Stimulated activated CD8-positive, alpha-beta memory T cell treated with anti-CD3 and anti-CD28 coated beads, Interleukin-7, amount 100 ng/mL, for 4 hours (primary cell): ENCODE data around the gene ABCF2.

Source experiments
- DNase-seq, 2 donors: peaks; one replicate each; pipeline ENCODE4 v3.0.0-alpha.2; 2020; ENCODE audit warnings: low read depth in 2 of 2

Gene ABCF2

GRCh38 chr7:151226875-151227782 is at the start of gene ABCF2:
ABCF2 (minus strand) TSS chr7:151227205; CDS start chr7:151226458, 747 bp downstream.
- DNase-seq = peak; percentile 97 to 99

GRCh38 chr7:151275813-151276577 is 49.0 kb upstream of the ABCF2 start:
- no peak for DNase-seq

- DNase-seq = no peak
Observed at GRCh38 chr7:151274936-151275812, 48.2 kb upstream of the ABCF2 start.

GRCh38 chr7:151274396-151274795 is 47.4 kb upstream of the ABCF2 start:
- no peak for DNase-seq

- DNase-seq = no peak
Observed at GRCh38 chr7:151273651-151274390, 46.8 kb upstream of the ABCF2 start.

- DNase-seq = no peak
Observed at GRCh38 chr7:151272877-151273276, 45.9 kb upstream of the ABCF2 start.

- no peak for DNase-seq
Observed at GRCh38 chr7:151272405-151272804, 45.4 kb upstream of the ABCF2 start.

GRCh38 chr7:151271699-151272355 is 44.8 kb upstream of the ABCF2 start:
- DNase-seq = no peak

- no peak for DNase-seq
Observed at GRCh38 chr7:151269511-151269910, 42.5 kb upstream of the ABCF2 start.

GRCh38 chr7:151265351-151265931 is 38.4 kb upstream of the ABCF2 start:
- no peak for DNase-seq

- no peak for DNase-seq
Observed at GRCh38 chr7:151264615-151265014, 37.6 kb upstream of the ABCF2 start.

- DNase-seq = no peak
Observed at GRCh38 chr7:151261529-151261928, 34.5 kb upstream of the ABCF2 start.

- DNase-seq = no peak
Observed at GRCh38 chr7:151260883-151261282, 33.9 kb upstream of the ABCF2 start.

- DNase-seq = no peak
Observed at GRCh38 chr7:151260471-151260870, 33.5 kb upstream of the ABCF2 start.

- no peak for DNase-seq
Observed at GRCh38 chr7:151257990-151258389, 31.0 kb upstream of the ABCF2 start.

GRCh38 chr7:151256410-151257045 is 29.5 kb upstream of the ABCF2 start:
- DNase-seq = no peak

- DNase-seq = no peak
Observed at GRCh38 chr7:151255390-151255789, 28.4 kb upstream of the ABCF2 start.

GRCh38 chr7:151254851-151255250 is 27.8 kb upstream of the ABCF2 start:
- no peak for DNase-seq

GRCh38 chr7:151254316-151254715 is 27.3 kb upstream of the ABCF2 start:
- no peak for DNase-seq
